K562 (cell line): ENCODE measurements around the gene TUT4. TPM values are rescaled to one million over a fixed set of nuclear protein-coding genes. Genes with fewer than 3 reads are reported as not detected.
A peak's percentile ranks its signal among the peaks of the same experiment; 100 is the strongest.

Experiments
- CREB1 ChIP-seq, 2 experiments: sonication (generic) in 1 of 2; formaldehyde crosslinking in 1 of 2; IDR thresholded peaks; 2 replicates each; pipeline versions ENCODE4 v1.6.1 to v1.8.0; 2012 to 2022; ENCODE audit warnings: inconsistent platforms in 1 of 2, mild to moderate bottlenecking in 1 of 2, missing genetic modification reagents in 1 of 2, moderate library complexity in 1 of 2
- MTA2 ChIP-seq: fragments of 450-650 bp; IDR thresholded peaks from 2 replicates; pipeline ENCODE4 v1.6.1; 2016; ENCODE audit warnings: low read depth
- RBM25 ChIP-seq: fragments of 200-400 bp; formaldehyde crosslinking; IDR thresholded peaks from 2 replicates; pipeline ENCODE4 v1.6.1; 2018; ENCODE audit warnings: low read length, low read depth, moderate library complexity; ENCODE audit not compliant: severe bottlenecking
- TAF15 ChIP-seq: fragments of 200-400 bp; formaldehyde crosslinking; IDR thresholded peaks from 2 replicates; pipeline ENCODE4 v1.6.1; 2017; ENCODE audit warnings: mild to moderate bottlenecking, low read depth, low read length, moderate library complexity
- ZNF408 ChIP-seq: fragments of 250-450 bp; sonication (Bioruptor Pico); IDR thresholded peaks from 2 replicates; pipeline ENCODE4 v1.4.0; 2020; ENCODE audit warnings: low read depth, mild to moderate bottlenecking, moderate library complexity
- polyA plus RNA-seq, 8 experiments: library from polyadenylated mRNA; depleted of rRNA in 4 of 8; stranded (reverse) in 5 of 8; unstranded in 3 of 8; fragments of >200 nt; fragmentation: Nextera tagmentation in 2 of 8; fragmentation: Illumina TruSeq in 1 of 8; extraction: Ambion mirVana in 2 of 8; extraction: Trizol in 1 of 8; gene quantifications; 2 replicates each; pipeline versions ENCODE4 v1.2.1 to v1.2.3, GENCODE V29; 2011 to 2014; ENCODE audit warnings: inconsistent platforms in 1 of 8, missing spikeins in 1 of 8
- total RNA-seq, 7 experiments: library from RNA; depleted of rRNA in 6 of 7; stranded (reverse); fragments of >200 nt in 6 of 7; fragmentation: Illumina TruSeq in 2 of 7; extraction: Trizol in 2 of 7; gene quantifications; 2 replicates each; pipeline versions ENCODE4 v1.2.1 to v1.2.3, GENCODE V29; 2011 to 2021; ENCODE audit warnings: low replicate concordance in 1 of 7
- TF ChIP-seq, protein P1 (sequence below): fragments of 250-450 bp; sonication (Bioruptor Pico); IDR thresholded peaks from 2 replicates; pipeline ENCODE4 v1.8.0; 2022; ENCODE audit warnings: inconsistent platforms, mild to moderate bottlenecking, moderate library complexity, borderline replicate concordance
- TF ChIP-seq, protein P2 (sequence below): fragments of 450-650 bp; IDR thresholded peaks from 2 replicates; pipeline ENCODE4 v1.6.1; 2016; ENCODE audit warnings: borderline replicate concordance
- TF ChIP-seq, protein P3 (sequence below), 2 experiments: fragments of 450-650 bp in 1 of 2; sonication (generic) in 1 of 2; formaldehyde crosslinking in 1 of 2; IDR thresholded peaks; 2 replicates each; pipeline versions ENCODE4 v1.7.1 to v1.9.0; 2016 to 2022; ENCODE audit warnings: inconsistent platforms in 1 of 2, mild to moderate bottlenecking in 1 of 2, missing genetic modification reagents in 1 of 2
- TF ChIP-seq, protein P4 (sequence below): sonication (generic); formaldehyde crosslinking; IDR thresholded peaks from 2 replicates; pipeline ENCODE4 v1.8.1; 2023; ENCODE audit warnings: mild to moderate bottlenecking, missing genetic modification reagents, moderate library complexity

TUT4 gene
- total and polyA plus RNA-seq, 9 of the 15 experiments (the other 6 are each of a cell fraction or from before 2014, with no cell fraction given): 15.8 to 53.5 (median 36.7) TPM

DNA sequence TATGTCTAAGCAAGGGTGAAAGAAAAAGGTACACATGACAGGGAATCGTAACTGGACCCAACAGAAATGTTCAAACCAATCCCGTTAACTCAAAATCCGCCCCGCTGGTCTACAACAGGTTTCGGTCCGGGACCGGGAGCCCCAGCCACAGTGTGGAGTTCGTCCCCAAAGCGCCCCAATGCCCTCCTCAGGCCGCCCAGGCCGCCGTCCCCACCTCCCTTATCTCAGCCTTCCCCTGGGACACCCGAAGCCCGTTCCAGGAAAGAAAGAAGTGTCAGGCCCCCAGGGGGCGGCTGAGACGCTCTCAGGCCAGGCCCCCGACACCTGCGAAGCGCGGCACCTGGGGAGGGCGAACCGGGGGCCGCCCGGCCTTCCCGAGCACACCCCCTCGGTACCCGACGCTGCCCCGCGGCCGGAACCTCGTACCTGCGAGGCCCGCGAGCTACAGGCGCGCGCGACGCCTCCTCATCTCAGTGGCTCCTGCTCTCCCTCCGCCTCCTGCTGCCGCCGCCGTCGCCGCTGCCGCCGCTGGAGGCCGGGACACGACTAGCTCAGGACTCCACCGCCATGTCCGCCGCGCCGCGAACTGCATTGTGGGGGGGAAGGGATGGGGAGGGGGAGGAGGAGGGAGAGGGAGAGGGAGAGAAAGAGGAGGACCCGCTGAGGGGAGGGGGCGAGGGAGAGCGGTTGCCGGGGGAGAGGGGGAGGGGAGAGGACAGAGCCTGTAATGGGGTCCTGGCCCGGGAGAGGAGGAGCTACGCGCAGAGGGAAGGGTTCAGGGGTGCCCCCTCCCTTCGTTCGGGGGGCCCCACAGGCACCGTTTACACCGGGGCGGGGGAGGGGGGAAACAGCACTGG lies at the start of gene TUT4 (continued):
- TF ChIP-seq, protein P1, sequence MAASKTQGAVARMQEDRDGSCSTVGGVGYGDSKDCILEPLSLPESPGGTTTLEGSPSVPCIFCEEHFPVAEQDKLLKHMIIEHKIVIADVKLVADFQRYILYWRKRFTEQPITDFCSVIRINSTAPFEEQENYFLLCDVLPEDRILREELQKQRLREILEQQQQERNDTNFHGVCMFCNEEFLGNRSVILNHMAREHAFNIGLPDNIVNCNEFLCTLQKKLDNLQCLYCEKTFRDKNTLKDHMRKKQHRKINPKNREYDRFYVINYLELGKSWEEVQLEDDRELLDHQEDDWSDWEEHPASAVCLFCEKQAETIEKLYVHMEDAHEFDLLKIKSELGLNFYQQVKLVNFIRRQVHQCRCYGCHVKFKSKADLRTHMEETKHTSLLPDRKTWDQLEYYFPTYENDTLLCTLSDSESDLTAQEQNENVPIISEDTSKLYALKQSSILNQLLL (CRISPR knock-in tag): no peak
- TF ChIP-seq CREB1 (IDR thresholded peaks at IDR 0.05): 0 out of 2 replicates have a peak, but pooled peaks have one; percentile 1
- TF ChIP-seq CREB1 (CRISPR knock-in tag; IDR thresholded peaks at IDR 0.05): peak; percentile 62
- no peak for TF ChIP-seq TAF15
- TF ChIP-seq ZNF408 (CRISPR knock-in tag): no peak
- no peak for TF ChIP-seq RBM25
- TF ChIP-seq, protein P2, sequence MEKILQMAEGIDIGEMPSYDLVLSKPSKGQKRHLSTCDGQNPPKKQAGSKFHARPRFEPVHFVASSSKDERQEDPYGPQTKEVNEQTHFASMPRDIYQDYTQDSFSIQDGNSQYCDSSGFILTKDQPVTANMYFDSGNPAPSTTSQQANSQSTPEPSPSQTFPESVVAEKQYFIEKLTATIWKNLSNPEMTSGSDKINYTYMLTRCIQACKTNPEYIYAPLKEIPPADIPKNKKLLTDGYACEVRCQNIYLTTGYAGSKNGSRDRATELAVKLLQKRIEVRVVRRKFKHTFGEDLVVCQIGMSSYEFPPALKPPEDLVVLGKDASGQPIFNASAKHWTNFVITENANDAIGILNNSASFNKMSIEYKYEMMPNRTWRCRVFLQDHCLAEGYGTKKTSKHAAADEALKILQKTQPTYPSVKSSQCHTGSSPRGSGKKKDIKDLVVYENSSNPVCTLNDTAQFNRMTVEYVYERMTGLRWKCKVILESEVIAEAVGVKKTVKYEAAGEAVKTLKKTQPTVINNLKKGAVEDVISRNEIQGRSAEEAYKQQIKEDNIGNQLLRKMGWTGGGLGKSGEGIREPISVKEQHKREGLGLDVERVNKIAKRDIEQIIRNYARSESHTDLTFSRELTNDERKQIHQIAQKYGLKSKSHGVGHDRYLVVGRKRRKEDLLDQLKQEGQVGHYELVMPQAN: peak; percentile 50; the same call in 1 of the 2 replicates
- TF ChIP-seq MTA2: no peak
- TF ChIP-seq, protein P3, sequence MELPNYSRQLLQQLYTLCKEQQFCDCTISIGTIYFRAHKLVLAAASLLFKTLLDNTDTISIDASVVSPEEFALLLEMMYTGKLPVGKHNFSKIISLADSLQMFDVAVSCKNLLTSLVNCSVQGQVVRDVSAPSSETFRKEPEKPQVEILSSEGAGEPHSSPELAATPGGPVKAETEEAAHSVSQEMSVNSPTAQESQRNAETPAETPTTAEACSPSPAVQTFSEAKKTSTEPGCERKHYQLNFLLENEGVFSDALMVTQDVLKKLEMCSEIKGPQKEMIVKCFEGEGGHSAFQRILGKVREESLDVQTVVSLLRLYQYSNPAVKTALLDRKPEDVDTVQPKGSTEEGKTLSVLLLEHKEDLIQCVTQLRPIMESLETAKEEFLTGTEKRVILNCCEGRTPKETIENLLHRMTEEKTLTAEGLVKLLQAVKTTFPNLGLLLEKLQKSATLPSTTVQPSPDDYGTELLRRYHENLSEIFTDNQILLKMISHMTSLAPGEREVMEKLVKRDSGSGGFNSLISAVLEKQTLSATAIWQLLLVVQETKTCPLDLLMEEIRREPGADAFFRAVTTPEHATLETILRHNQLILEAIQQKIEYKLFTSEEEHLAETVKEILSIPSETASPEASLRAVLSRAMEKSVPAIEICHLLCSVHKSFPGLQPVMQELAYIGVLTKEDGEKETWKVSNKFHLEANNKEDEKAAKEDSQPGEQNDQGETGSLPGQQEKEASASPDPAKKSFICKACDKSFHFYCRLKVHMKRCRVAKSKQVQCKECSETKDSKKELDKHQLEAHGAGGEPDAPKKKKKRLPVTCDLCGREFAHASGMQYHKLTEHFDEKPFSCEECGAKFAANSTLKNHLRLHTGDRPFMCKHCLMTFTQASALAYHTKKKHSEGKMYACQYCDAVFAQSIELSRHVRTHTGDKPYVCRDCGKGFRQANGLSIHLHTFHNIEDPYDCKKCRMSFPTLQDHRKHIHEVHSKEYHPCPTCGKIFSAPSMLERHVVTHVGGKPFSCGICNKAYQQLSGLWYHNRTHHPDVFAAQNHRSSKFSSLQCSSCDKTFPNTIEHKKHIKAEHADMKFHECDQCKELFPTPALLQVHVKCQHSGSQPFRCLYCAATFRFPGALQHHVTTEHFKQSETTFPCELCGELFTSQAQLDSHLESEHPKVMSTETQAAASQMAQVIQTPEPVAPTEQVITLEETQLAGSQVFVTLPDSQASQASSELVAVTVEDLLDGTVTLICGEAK (IDR thresholded peaks at IDR 0.05): no peak
- TF ChIP-seq, protein P3 (CRISPR knock-in tag; IDR thresholded peaks at IDR 0.05): no peak
- TF ChIP-seq, protein P4, sequence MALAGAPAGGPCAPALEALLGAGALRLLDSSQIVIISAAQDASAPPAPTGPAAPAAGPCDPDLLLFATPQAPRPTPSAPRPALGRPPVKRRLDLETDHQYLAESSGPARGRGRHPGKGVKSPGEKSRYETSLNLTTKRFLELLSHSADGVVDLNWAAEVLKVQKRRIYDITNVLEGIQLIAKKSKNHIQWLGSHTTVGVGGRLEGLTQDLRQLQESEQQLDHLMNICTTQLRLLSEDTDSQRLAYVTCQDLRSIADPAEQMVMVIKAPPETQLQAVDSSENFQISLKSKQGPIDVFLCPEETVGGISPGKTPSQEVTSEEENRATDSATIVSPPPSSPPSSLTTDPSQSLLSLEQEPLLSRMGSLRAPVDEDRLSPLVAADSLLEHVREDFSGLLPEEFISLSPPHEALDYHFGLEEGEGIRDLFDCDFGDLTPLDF: no peak
